ENCODE data around the gene LRRK1.

DNA sequence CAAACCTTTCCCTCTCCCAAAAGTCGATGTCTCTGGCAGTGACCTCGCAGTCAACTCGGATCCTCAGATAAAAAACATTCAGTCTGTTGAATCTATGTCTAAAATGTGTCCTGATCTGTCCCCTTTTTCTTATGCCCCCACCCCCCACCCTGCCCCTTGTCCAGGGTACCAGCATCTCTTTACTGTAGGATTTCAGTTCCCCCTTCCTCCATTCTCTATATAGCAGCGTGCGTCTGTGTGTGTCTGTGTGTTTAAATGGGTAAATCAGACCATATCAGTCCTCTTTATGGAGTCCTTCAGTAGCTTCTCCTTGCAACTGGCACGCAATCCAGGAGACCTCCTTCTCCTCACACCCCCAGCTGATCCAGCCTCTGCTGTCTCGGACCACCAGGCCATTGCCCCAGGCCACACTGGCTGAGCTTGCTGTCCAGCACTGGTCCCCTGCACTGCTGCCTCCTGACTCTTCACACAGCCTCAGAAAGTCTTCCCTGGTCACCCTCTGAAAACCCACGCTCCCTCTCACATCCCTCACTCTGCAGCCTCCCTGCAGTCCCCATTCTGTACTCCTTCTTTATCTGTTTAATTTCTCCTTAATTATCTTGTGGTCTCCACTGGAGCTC lies 1.5 kb downstream of the LRRK1 start:
- TF ChIP-seq, protein P1, sequence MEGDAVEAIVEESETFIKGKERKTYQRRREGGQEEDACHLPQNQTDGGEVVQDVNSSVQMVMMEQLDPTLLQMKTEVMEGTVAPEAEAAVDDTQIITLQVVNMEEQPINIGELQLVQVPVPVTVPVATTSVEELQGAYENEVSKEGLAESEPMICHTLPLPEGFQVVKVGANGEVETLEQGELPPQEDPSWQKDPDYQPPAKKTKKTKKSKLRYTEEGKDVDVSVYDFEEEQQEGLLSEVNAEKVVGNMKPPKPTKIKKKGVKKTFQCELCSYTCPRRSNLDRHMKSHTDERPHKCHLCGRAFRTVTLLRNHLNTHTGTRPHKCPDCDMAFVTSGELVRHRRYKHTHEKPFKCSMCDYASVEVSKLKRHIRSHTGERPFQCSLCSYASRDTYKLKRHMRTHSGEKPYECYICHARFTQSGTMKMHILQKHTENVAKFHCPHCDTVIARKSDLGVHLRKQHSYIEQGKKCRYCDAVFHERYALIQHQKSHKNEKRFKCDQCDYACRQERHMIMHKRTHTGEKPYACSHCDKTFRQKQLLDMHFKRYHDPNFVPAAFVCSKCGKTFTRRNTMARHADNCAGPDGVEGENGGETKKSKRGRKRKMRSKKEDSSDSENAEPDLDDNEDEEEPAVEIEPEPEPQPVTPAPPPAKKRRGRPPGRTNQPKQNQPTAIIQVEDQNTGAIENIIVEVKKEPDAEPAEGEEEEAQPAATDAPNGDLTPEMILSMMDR (IDR thresholded peaks at IDR 0.05) = no peak
- TF ChIP-seq POLR2A (IDR thresholded peaks at IDR 0.05) = no peak
